Common myeloid progenitor, CD34-positive (primary cell): ENCODE results near the gene MIEN1. TPM values are rescaled to one million over a fixed set of nuclear protein-coding genes. Genes with fewer than 3 reads are reported as not detected.

Experiments used
- CTCF ChIA-PET: fragments of 350-600 bp; sonication (Branson Sonifier 250); formaldehyde crosslinking; loops from one replicate; lab custom pipeline; 2021; ENCODE audit warnings: antibody characterized with exemption; lab: Charles Lee
- POLR2A ChIA-PET: fragments of 350-600 bp; sonication (Branson Sonifier 250); formaldehyde crosslinking; loops from one replicate; lab custom pipeline; 2021; ENCODE audit warnings: antibody characterized with exemption; lab: Charles Lee
- DNase-seq, 3 donors: peaks; one replicate each; pipeline versions ENCODE4 v3.0.0 to v3.0.0-alpha.2; 2013
- H3K27ac ChIP-seq, 2 experiments: 1 replicate in 1 of 2; 2 replicates in 1 of 2; pipeline ENCODE4 v1.7.0; 2013; ENCODE audit warnings: inconsistent platforms in 2 of 2, low read length in 2 of 2, mild to moderate bottlenecking in 2 of 2, low read depth in 1 of 2, moderate library complexity in 1 of 2; ENCODE audit not compliant: severe bottlenecking in 2 of 2, insufficient read depth in 1 of 2, poor library complexity in 1 of 2
- H3K27me3 ChIP-seq, 5 experiments: replicated peaks in 2 of 5; 1 replicate in 3 of 5; 2 replicates in 2 of 5; pipeline versions ENCODE4 v1.6.1 to v1.7.0; 2013; ENCODE audit warnings: low read length in 4 of 5, mild to moderate bottlenecking in 2 of 5, moderate library complexity in 2 of 5, inconsistent platforms in 1 of 5; ENCODE audit not compliant: insufficient read depth in 5 of 5, control insufficient read depth in 4 of 5
- H3K36me3 ChIP-seq, 4 experiments: 1 replicate in 2 of 4; 2 replicates in 2 of 4; pipeline versions ENCODE4 v1.6.1 to v1.7.0; 2013; ENCODE audit warnings: low read length in 3 of 4, control low read depth in 1 of 4, mild to moderate bottlenecking in 1 of 4; ENCODE audit not compliant: control insufficient read depth in 4 of 4, insufficient read depth in 4 of 4
- H3K4me1 ChIP-seq, 4 experiments: 1 replicate in 3 of 4; 2 replicates in 1 of 4; pipeline versions ENCODE4 v1.6.1 to v1.7.1; 2013; ENCODE audit warnings: low read length in 3 of 4, mild to moderate bottlenecking in 3 of 4, control low read depth in 1 of 4, inconsistent platforms in 1 of 4, moderate library complexity in 1 of 4; ENCODE audit not compliant: control insufficient read depth in 4 of 4, insufficient read depth in 4 of 4; ENCODE audit errors: control extremely low read depth in 1 of 4
- H3K4me3 ChIP-seq, 7 experiments: 1 replicate in 4 of 7; 2 replicates in 3 of 7; pipeline versions ENCODE4 v1.5.1 to v1.7.0; 2013; ENCODE audit warnings: mild to moderate bottlenecking in 7 of 7, low read length in 6 of 7, moderate library complexity in 6 of 7, inconsistent platforms in 2 of 7, low read depth in 2 of 7, control low read depth in 1 of 7; ENCODE audit not compliant: insufficient read depth in 4 of 7, control insufficient read depth in 1 of 7; ENCODE audit errors: extremely low read depth in 1 of 7
- H3K9me3 ChIP-seq, 5 experiments: 1 replicate in 4 of 5; 2 replicates in 1 of 5; pipeline versions ENCODE4 v1.6.1 to v1.7.1; 2013; ENCODE audit warnings: low read length in 4 of 5, mild to moderate bottlenecking in 2 of 5, inconsistent platforms in 1 of 5, low read depth in 1 of 5, moderate library complexity in 1 of 5; ENCODE audit not compliant: control insufficient read depth in 4 of 5, insufficient read depth in 2 of 5; ENCODE audit errors: control extremely low read depth in 1 of 5
- WGBS: methylation state at CpG from one replicate; pipeline ENCODE4 v1.1.5; 2013; ENCODE audit not compliant: insufficient coverage; 5-methylcytosine and 5-hydroxymethylcytosine counted together
- polyA plus RNA-seq: library from polyadenylated mRNA; unstranded; fragments of 120-200 nt; gene quantifications from one replicate; pipeline ENCODE4 v1.2.1, GENCODE V29; 2013

The MIEN1 gene
- polyA plus RNA-seq = 29.9 TPM

GRCh38 chr17:39730095-39730921, at the start of gene MIEN1:
TSS of gene MIEN1 (minus strand) at chr17:39730532. CDS start at chr17:39730495, 37 bp downstream.
- peaks cover 5 to 13% (median 8%) of the 10 kb centered on the region in 4 experiments for H3K4me1 ChIP-seq

GRCh38 chr17:39777534-39778365, 47.4 kb upstream of the MIEN1 start:
- no peak overlapping the region for H3K4me3 ChIP-seq
- H3K4me1 ChIP-seq = peaks cover 0 to 11% (median 3%) of the 10 kb centered on the region in 4 experiments
- H3K36me3 ChIP-seq = no peaks in the 10 kb centered on the region
- WGBS = 59% methylated on average over 8 of the region's 11 CpGs
- no peaks in the 10 kb centered on the region for H3K9me3 ChIP-seq
- DNase-seq = no peak
- ChIA-PET CTCF (interaction anchor here (1.7 kb wide), 1 partner anchor 23 kb away, joined by 4 read pairs; no protein-coding TSS in a partner anchor), POLR2A (no interaction called here)
- H3K27me3 ChIP-seq = peaks cover 0 to 68% (median 23%) of the 10 kb centered on the region in 5 experiments
- H3K27ac ChIP-seq = no peak overlapping the region

More at GRCh38 chr17:39730095-39730921, at the start of gene MIEN1:
- H3K36me3 ChIP-seq = peaks cover 3 to 21% (median 11%) of the 10 kb centered on the region in 4 experiments
- peak within 1 kb of the TSS; percentile 85 to 86 for H3K27ac ChIP-seq
- under 1% methylated on average over 55 of the region's 65 CpGs for WGBS
- H3K4me3 ChIP-seq = peak within 1 kb of the TSS; percentile 59 to 93 (median 81)
- no peaks in the 10 kb centered on the region for H3K9me3 ChIP-seq
- CTCF ChIA-PET = interaction anchor here (0.8 to 3.7 kb wide), 16 partner anchors 11 to 132 kb away, joined by 3 to 20 read pairs (median 4); partner anchors contain the start of genes PGAP3 and PNMT
- POLR2A ChIA-PET = interaction anchor here (0.7 to 0.8 kb wide), 2 partner anchors 25 to 57 kb away, joined by 3 to 4 read pairs; no protein-coding TSS in a partner anchor
- peaks cover 0 to 4% (median 2%) of the 10 kb centered on the region in 5 experiments for H3K27me3 ChIP-seq
- DNase-seq = peak; percentile 80 to 86 (median 85)

GRCh38 chr17:39776252-39776651, 45.9 kb upstream of the MIEN1 start:
- Histone ChIP-seq H3K27me3 (peaks cover 0 to 55% (median 19%) of the 10 kb centered on the region in 5 experiments), H3K4me1 (peaks cover 0 to 5% (median 1%) of the 10 kb centered on the region in 4 experiments), H3K9me3 (no peaks in the 10 kb centered on the region), H3K36me3 (no peaks in the 10 kb centered on the region), H3K4me3 (no peak overlapping the region), H3K27ac (no peak overlapping the region)
- ChIA-PET POLR2A (no interaction called here), CTCF (interaction anchor here (1.2 to 1.7 kb wide), 2 partner anchors 18 to 21 kb away, joined by 3 to 4 read pairs; no protein-coding TSS in a partner anchor)
- no peak for DNase-seq

- Histone ChIP-seq H3K4me3 (no peak overlapping the region), H3K27me3 (peaks cover 0 to 49% (median 22%) of the 10 kb centered on the region in 5 experiments), H3K27ac (no peak overlapping the region), H3K36me3 (no peaks in the 10 kb centered on the region), H3K9me3 (no peaks in the 10 kb centered on the region), H3K4me1 (no peaks in the 10 kb centered on the region)
- DNase-seq = no peak
- ChIA-PET CTCF (no interaction called here), POLR2A (no interaction called here)
- no CpG with 5 or more reads among the region's 2 CpGs for WGBS
Measured at GRCh38 chr17:39775031-39775430, 44.7 kb upstream of the MIEN1 start.

GRCh38 chr17:39774047-39774446, 43.7 kb upstream of the MIEN1 start:
- CTCF ChIA-PET = no interaction called here
- no peak overlapping the region for H3K27ac ChIP-seq
- no peaks in the 10 kb centered on the region for H3K4me1 ChIP-seq
- H3K27me3 ChIP-seq = peaks cover 0 to 40% (median 18%) of the 10 kb centered on the region in 5 experiments
- POLR2A ChIA-PET = no interaction called here
- no peaks in the 10 kb centered on the region for H3K36me3 ChIP-seq
- H3K9me3 ChIP-seq = no peaks in the 10 kb centered on the region
- no peak overlapping the region for H3K4me3 ChIP-seq
- 100% methylated on average over 1 of the region's 4 CpGs for WGBS
- no peak for DNase-seq

GRCh38 chr17:39772987-39773934, 42.9 kb upstream of the MIEN1 start:
- Histone ChIP-seq H3K27me3 (peaks cover 0 to 34% (median 20%) of the 10 kb centered on the region in 5 experiments), H3K4me1 (no peaks in the 10 kb centered on the region), H3K27ac (no peak overlapping the region), H3K4me3 (no peak overlapping the region), H3K36me3 (no peaks in the 10 kb centered on the region), H3K9me3 (no peaks in the 10 kb centered on the region)
- no peak for DNase-seq
- ChIA-PET POLR2A (no interaction called here), CTCF (no interaction called here)
- WGBS = 88% methylated on average over 4 of the region's 7 CpGs
